HepG2 (cell line): Measurements from ENCODE around the gene NELL1. TPM values are rescaled to one million over a fixed set of nuclear protein-coding genes. Genes with fewer than 3 reads are reported as not detected.

Source experiments
- ATAC-seq: fragments of 200-7000 bp; cut with Tn5 transposase; 3 replicates; pipeline ENCODE4 v1.9.1; 2020; ENCODE audit warnings: mild to moderate bottlenecking, moderate library complexity
- BruUV-seq: library from RNA; stranded (reverse); fragments of 400-500 nt; replicated peaks from 2 replicates; lab custom pipeline; 2021; lab: Mats Ljungman, UMichigan
- CTCF ChIA-PET: fragments of 300-600 bp; formaldehyde crosslinking; extraction: SDS; loops from one replicate; lab custom pipeline; 2021; ENCODE audit warnings: low total read pairs, inconsistent platforms, low intra/inter-chr PET ratio; lab: Yijun Ruan, JAX
- POLR2A ChIA-PET: fragments of 350-600 bp; sonication (Branson Sonifier 250); formaldehyde crosslinking; loops from one replicate; lab custom pipeline; 2020; ENCODE audit warnings: antibody characterized with exemption, inconsistent platforms; lab: Yijun Ruan, JAX
- DNase-seq: peaks from one replicate; pipeline ENCODE4 v3.0.0-alpha.2; 2015; ENCODE audit warnings: low spot score
- FAIRE-seq: peaks from 3 replicates; lab custom pipeline; 2011; peaks lifted over from hg19 to GRCh38; lab: Jason Lieb, UNC
- H2AFZ ChIP-seq: one replicate; pipeline ENCODE4 v1.6.1; 2011; ENCODE audit warnings: low read length, inconsistent platforms
- H3K27ac ChIP-seq: fragments of 300-600 bp; 3 replicates; pipeline ENCODE4 v1.8.0; 2011; ENCODE audit warnings: mixed run types, mild to moderate bottlenecking, mixed read lengths, low read length, inconsistent platforms; ENCODE audit not compliant: insufficient read depth; ENCODE audit errors: extremely low read length
- H3K27me3 ChIP-seq, 2 experiments: fragments of 200-600 bp in 1 of 2; 2 replicates in 1 of 2; 3 replicates in 1 of 2; pipeline versions ENCODE4 v1.6.0 to v1.8.0; 2011; ENCODE audit warnings: low read length in 2 of 2, mild to moderate bottlenecking in 2 of 2, moderate library complexity in 2 of 2, inconsistent platforms in 1 of 2; ENCODE audit not compliant: insufficient read depth in 2 of 2, control insufficient read depth in 1 of 2
- H3K36me3 ChIP-seq, 2 experiments: fragments of 200-600 bp in 1 of 2; replicated peaks in 1 of 2; 2 replicates in 1 of 2; 3 replicates in 1 of 2; pipeline versions ENCODE4 v1.5.1 to v1.8.0; 2011; ENCODE audit warnings: low read length in 2 of 2, inconsistent platforms in 1 of 2; ENCODE audit not compliant: insufficient read depth in 2 of 2, control insufficient read depth in 1 of 2
- H3K4me1 ChIP-seq: 2 replicates; pipeline ENCODE4 v1.5.1; 2012; ENCODE audit warnings: low read length, inconsistent platforms; ENCODE audit not compliant: insufficient read depth
- H3K4me2 ChIP-seq: 2 replicates; pipeline ENCODE4 v1.6.0; 2011; ENCODE audit warnings: low read depth, low read length, inconsistent platforms
- H3K4me3 ChIP-seq, 3 experiments: fragments of 200-600 bp in 1 of 3; sonication (generic), shearing (Covaris generic) in 1 of 3; replicated peaks in 1 of 3; 2 replicates each; pipeline ENCODE4 v1.5.1; 2011 to 2016; ENCODE audit warnings: low read length in 3 of 3, inconsistent platforms in 2 of 3, low read depth in 2 of 3, mild to moderate bottlenecking in 2 of 3, control low read depth in 1 of 3, mixed read lengths in 1 of 3; ENCODE audit not compliant: insufficient read depth in 1 of 3
- H3K79me2 ChIP-seq: one replicate; pipeline ENCODE4 v1.6.1; 2011; ENCODE audit warnings: low read length, inconsistent platforms; ENCODE audit not compliant: insufficient read depth
- H3K9ac ChIP-seq: 2 replicates; pipeline ENCODE4 v1.6.0; 2011; ENCODE audit warnings: mild to moderate bottlenecking, low read depth, low read length, inconsistent platforms; ENCODE audit not compliant: insufficient read depth
- H3K9me3 ChIP-seq: 2 replicates; pipeline ENCODE4 v1.5.1; 2012; ENCODE audit warnings: mild to moderate bottlenecking, low read length
- H4K20me1 ChIP-seq: 2 replicates; pipeline ENCODE4 v1.6.0; 2011; ENCODE audit warnings: inconsistent platforms, mild to moderate bottlenecking, low read length, moderate library complexity; ENCODE audit not compliant: insufficient read depth
- ELF3 ChIP-seq: IDR thresholded peaks from 2 replicates; pipeline ENCODE4 v1.6.1; 2016; ENCODE audit warnings: missing genetic modification reagents, missing compliant biosample characterization
- KAT2B ChIP-seq: fragments of 150-350 bp; IDR thresholded peaks from 2 replicates; pipeline ENCODE4 v1.6.1; 2014; ENCODE audit warnings: low read depth, low read length, borderline replicate concordance
- MTERF4 ChIP-seq: sonication (generic); formaldehyde crosslinking; IDR thresholded peaks from 2 replicates; pipeline ENCODE4 v1.8.0; 2023; ENCODE audit warnings: mild to moderate bottlenecking, missing genetic modification reagents
- SMARCC2 ChIP-seq: fragments of 450-650 bp; IDR thresholded peaks from 2 replicates; pipeline ENCODE4 v1.6.1; 2017; ENCODE audit warnings: antibody characterized with exemption, mild to moderate bottlenecking
- SNRNP70 ChIP-seq: fragments of 200-400 bp; formaldehyde crosslinking; IDR thresholded peaks from 2 replicates; pipeline ENCODE4 v1.6.1; 2017; ENCODE audit warnings: mild to moderate bottlenecking, low read depth, low read length, moderate library complexity
- TARDBP ChIP-seq: sonication (generic); formaldehyde crosslinking; IDR thresholded peaks from 2 replicates; pipeline ENCODE4 v1.8.0; 2022; ENCODE audit warnings: mild to moderate bottlenecking, missing genetic modification reagents
- ZIK1 ChIP-seq: sonication (generic); formaldehyde crosslinking; IDR thresholded peaks from 2 replicates; pipeline ENCODE4 v1.5.0; 2020; ENCODE audit warnings: mild to moderate bottlenecking, low read depth, missing genetic modification reagents, borderline replicate concordance
- ZKSCAN8 ChIP-seq: IDR thresholded peaks from 2 replicates; pipeline ENCODE4 v1.6.1; 2016; ENCODE audit warnings: borderline replicate concordance, missing genetic modification reagents, missing compliant biosample characterization
- ZNF224 ChIP-seq: sonication (generic); formaldehyde crosslinking; IDR thresholded peaks from 2 replicates; pipeline ENCODE4 v1.5.0; 2020; ENCODE audit warnings: mild to moderate bottlenecking, missing genetic modification reagents
- ZNF550 ChIP-seq: sonication (generic); formaldehyde crosslinking; IDR thresholded peaks from 2 replicates; pipeline ENCODE4 v1.4.0; 2020; ENCODE audit warnings: mild to moderate bottlenecking, missing genetic modification reagents, borderline replicate concordance
- ZNF704 ChIP-seq: sonication (generic); formaldehyde crosslinking; IDR thresholded peaks from 2 replicates; pipeline ENCODE4 v1.8.1; 2023; ENCODE audit warnings: mild to moderate bottlenecking, inconsistent platforms, moderate library complexity, missing genetic modification reagents, borderline replicate concordance
- WGBS: methylation state at CpG from one replicate; pipeline ENCODE4 v1.1.6; 2017; ENCODE audit warnings: low lambda C conversion rate; 5-methylcytosine and 5-hydroxymethylcytosine counted together
- in situ Hi-C: cut with HindIII; loops from 2 replicates; pipeline ENCODE4 v1.10.0; 2017; ENCODE audit warnings: low pct_unique_long_range_greater_than_20kb; ENCODE audit not compliant: extremely low pct_ligation_motif_present
- intact Hi-C: fragments of 100-400 bp; cut with micrococcal nuclease; formaldehyde crosslinking; loops from one replicate; pipeline ENCODE4 v1.10.0; 2022; ENCODE audit not compliant: unreplicated experiment
- polyA plus RNA-seq, 8 experiments: library from polyadenylated mRNA; depleted of rRNA in 3 of 8; stranded (reverse) in 7 of 8; unstranded in 1 of 8; fragments of >200 nt; fragmentation: Illumina TruSeq in 4 of 8; extraction: Trizol in 4 of 8; gene quantifications; 2 replicates each; pipeline versions ENCODE4 v1.2.1 to v1.2.3, GENCODE V29; 2011 to 2016; ENCODE audit warnings: low read depth in 4 of 8, missing spikeins in 1 of 8, mixed read lengths in 1 of 8; ENCODE audit not compliant: insufficient read depth in 1 of 8
- total RNA-seq, 5 experiments: library from RNA; depleted of rRNA; stranded (reverse); fragments of >200 nt; fragmentation: Illumina TruSeq; extraction: Trizol; gene quantifications; 2 replicates each; pipeline ENCODE4 v1.2.3, GENCODE V29; 2016; ENCODE audit warnings: low read depth in 1 of 5
- TF ChIP-seq, protein P1 (sequence below): sonication (generic); formaldehyde crosslinking; IDR thresholded peaks from 2 replicates; pipeline ENCODE4 v1.4.0; 2020; ENCODE audit warnings: missing genetic modification reagents
- TF ChIP-seq, protein P2 (sequence below): sonication (generic); formaldehyde crosslinking; IDR thresholded peaks from 2 replicates; pipeline ENCODE4 v1.4.0; 2020; ENCODE audit warnings: mild to moderate bottlenecking, low read depth, missing genetic modification reagents

The NELL1 gene
- total and polyA plus RNA-seq, 2 of the 13 experiments (the other 11 are each of a cell fraction or from before 2014, with no cell fraction given): not detected

DNA sequence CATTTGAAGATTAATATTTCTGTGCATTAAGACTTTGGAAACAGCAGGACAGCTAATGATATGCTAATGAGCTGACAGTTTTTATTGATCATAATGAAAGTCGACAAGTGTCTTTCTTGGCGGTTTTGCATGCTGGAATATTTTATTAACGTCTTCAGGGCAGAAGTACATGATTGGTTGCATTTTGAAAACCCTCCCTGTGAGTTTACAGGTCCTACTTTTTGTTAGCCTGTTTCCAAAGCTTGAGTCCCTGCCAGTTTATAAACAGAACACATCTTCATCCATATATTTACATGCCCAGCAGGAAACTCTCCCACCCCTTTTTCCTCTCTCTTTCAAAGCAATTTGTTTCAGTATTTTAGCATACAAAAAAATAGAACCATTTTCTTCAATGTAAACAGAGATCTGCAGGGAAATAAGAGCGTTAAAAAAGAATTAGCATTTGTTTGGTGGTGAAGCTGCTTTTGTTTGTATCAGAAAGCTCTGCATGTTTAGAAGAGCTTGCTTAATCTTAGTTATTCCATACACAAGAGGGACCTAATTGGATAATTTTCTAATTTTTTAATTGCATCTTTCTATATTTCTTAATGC, 243.6 kb downstream of the NELL1 start:
- Histone ChIP-seq H4K20me1 (no peaks in the 10 kb centered on the region), H3K27ac (no peak overlapping the region), H3K4me2 (no peak overlapping the region), H3K79me2 (no peaks in the 10 kb centered on the region), H3K27me3 (no peaks in the 10 kb centered on the region), H3K4me1 (no peaks in the 10 kb centered on the region), H2AFZ (no peak overlapping the region), H3K9ac (no peak overlapping the region), H3K9me3 (no peaks in the 10 kb centered on the region), H3K36me3 (no peaks in the 10 kb centered on the region), H3K4me3 (no peak overlapping the region)
- CTCF ChIA-PET: no interaction called here
- in situ Hi-C loops (no loop called here), intact Hi-C loops (loop anchor here (10.0 kb wide), 1 partner anchor 688 kb away; no protein-coding TSS in a partner anchor)
- no peak for DNase-seq
- POLR2A ChIA-PET: no interaction called here
- no peak for FAIRE-seq
- under 1% methylated on average over 4 of the region's 4 CpGs for WGBS
- no TSS peak for BruUV-seq
- no peak for ATAC-seq
- TF ChIP-seq, protein P1, sequence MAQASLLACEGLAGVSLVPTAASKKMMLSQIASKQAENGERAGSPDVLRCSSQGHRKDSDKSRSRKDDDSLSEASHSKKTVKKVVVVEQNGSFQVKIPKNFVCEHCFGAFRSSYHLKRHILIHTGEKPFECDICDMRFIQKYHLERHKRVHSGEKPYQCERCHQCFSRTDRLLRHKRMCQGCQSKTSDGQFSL: no peak
- TF ChIP-seq ZNF704 (CRISPR knock-in tag) (no peak), SMARCC2 (no peak), ZIK1 (CRISPR knock-in tag) (no peak), ZNF550 (CRISPR knock-in tag) (no peak), KAT2B (no peak), MTERF4 (CRISPR knock-in tag) (no peak), TARDBP (CRISPR knock-in tag) (no peak), ZKSCAN8 (no peak), ELF3 (no peak), ZNF224 (CRISPR knock-in tag) (no peak), SNRNP70 (no peak)
- TF ChIP-seq, protein P2, sequence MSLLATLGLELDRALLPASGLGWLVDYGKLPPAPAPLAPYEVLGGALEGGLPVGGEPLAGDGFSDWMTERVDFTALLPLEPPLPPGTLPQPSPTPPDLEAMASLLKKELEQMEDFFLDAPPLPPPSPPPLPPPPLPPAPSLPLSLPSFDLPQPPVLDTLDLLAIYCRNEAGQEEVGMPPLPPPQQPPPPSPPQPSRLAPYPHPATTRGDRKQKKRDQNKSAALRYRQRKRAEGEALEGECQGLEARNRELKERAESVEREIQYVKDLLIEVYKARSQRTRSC: no peak
